Smooth muscle cell (in vitro differentiated cells): Measurements from ENCODE around the gene ITGA3. TPM values are rescaled to one million over a fixed set of nuclear protein-coding genes. Genes with fewer than 3 reads are reported as not detected.

Source experiments
- DNase-seq: peaks from one replicate; lab custom pipeline; 2025; ENCODE audit not compliant: unreplicated experiment; lab: John Stamatoyannopoulos, UW
- H2AFZ ChIP-seq: fragments of 200-600 bp; sonication (generic); 2 replicates; pipeline ENCODE4 v1.6.0; 2016; ENCODE audit warnings: antibody characterized with exemption, low read depth, mild to moderate bottlenecking
- H3F3A ChIP-seq: fragments of 200-600 bp; sonication (generic); 2 replicates; pipeline ENCODE4 v1.6.0; 2017; ENCODE audit warnings: antibody characterized with exemption, low read depth
- H3K27ac ChIP-seq: fragments of 200-600 bp; sonication (generic); 2 replicates; pipeline ENCODE4 v1.5.1; 2016; ENCODE audit warnings: low read depth, mild to moderate bottlenecking
- H3K27me3 ChIP-seq: fragments of 200-600 bp; sonication (generic); 2 replicates; pipeline ENCODE4 v1.6.1; 2016; ENCODE audit warnings: low read depth, mild to moderate bottlenecking
- H3K36me3 ChIP-seq: fragments of 200-600 bp; sonication (generic); 2 replicates; pipeline ENCODE4 v1.5.1; 2016; ENCODE audit warnings: low read depth
- H3K4me1 ChIP-seq: fragments of 200-600 bp; sonication (generic); 2 replicates; pipeline ENCODE4 v1.5.1; 2016; ENCODE audit warnings: low read depth
- H3K4me2 ChIP-seq: fragments of 200-600 bp; sonication (generic); 2 replicates; pipeline ENCODE4 v1.6.0; 2016; ENCODE audit warnings: mild to moderate bottlenecking
- H3K4me3 ChIP-seq: fragments of 200-600 bp; sonication (generic); 2 replicates; pipeline ENCODE4 v1.5.1; 2016; ENCODE audit warnings: mild to moderate bottlenecking
- H3K79me2 ChIP-seq: fragments of 200-600 bp; sonication (generic); 2 replicates; pipeline ENCODE4 v1.6.0; 2016; ENCODE audit warnings: low read depth, mild to moderate bottlenecking
- H3K9ac ChIP-seq: fragments of 200-600 bp; sonication (generic); 2 replicates; pipeline ENCODE4 v1.6.0; 2016; ENCODE audit warnings: low read depth
- H3K9me3 ChIP-seq: fragments of 200-600 bp; sonication (generic); replicated peaks from 2 replicates; pipeline ENCODE4 v1.5.1; 2016; ENCODE audit warnings: low read depth
- H4K20me1 ChIP-seq: fragments of 200-600 bp; sonication (generic); 2 replicates; pipeline ENCODE4 v1.6.0; 2016; ENCODE audit warnings: low read depth
- CTCF ChIP-seq: fragments of 200-600 bp; sonication (generic); IDR thresholded peaks from 2 replicates; pipeline ENCODE4 v1.5.1; 2017; ENCODE audit warnings: borderline replicate concordance, mild to moderate bottlenecking, antibody characterized with exemption; ENCODE audit not compliant: insufficient read depth, poor library complexity, severe bottlenecking
- WGBS: methylation state at CpG from one replicate; pipeline ENCODE4 v1.1.7; 2016; ENCODE audit warnings: low lambda C conversion rate; 5-methylcytosine and 5-hydroxymethylcytosine counted together
- polyA plus RNA-seq: library from polyadenylated mRNA; unstranded; fragments of >200 nt; fragmentation: Nextera tagmentation; extraction: Ambion mirVana; gene quantifications from 2 replicates; pipeline ENCODE4 v1.2.1, GENCODE V29; 2016
- total RNA-seq: library from RNA; depleted of rRNA; stranded (reverse); fragments of >200 nt; gene quantifications from 2 replicates; pipeline ENCODE4 v1.2.3, GENCODE V29; 2014

Gene ITGA3
- total and polyA plus RNA-seq, 2 experiments from 2014 or later = 30.0 to 44.7 TPM

GRCh38 chr17:50046667-50047066 lies 9.2 kb upstream of the ITGA3 start:
- H3K27me3 ChIP-seq = no peaks in the 10 kb centered on the region
- H3K4me3 ChIP-seq = no peak overlapping the region
- no peaks in the 10 kb centered on the region for H3F3A ChIP-seq
- no peaks in the 10 kb centered on the region for H3K9me3 ChIP-seq
- no peaks in the 10 kb centered on the region for H4K20me1 ChIP-seq
- H3K36me3 ChIP-seq = no peaks in the 10 kb centered on the region
- no peak overlapping the region for H3K27ac ChIP-seq
- no peak overlapping the region for H2AFZ ChIP-seq
- 91% methylated on average over 6 of the region's 6 CpGs for WGBS
- peaks cover 12% of the 10 kb centered on the region for H3K4me1 ChIP-seq
- no peak for DNase-seq
- H3K79me2 ChIP-seq = no peaks in the 10 kb centered on the region
- no peak for TF ChIP-seq CTCF
- no peak overlapping the region for H3K4me2 ChIP-seq
- no peak overlapping the region for H3K9ac ChIP-seq

GRCh38 chr17:50047083-50047482 lies 8.8 kb upstream of the ITGA3 start:
- Histone ChIP-seq H3K27ac (peak overlapping the region; percentile 65), H3K36me3 (no peaks in the 10 kb centered on the region), H3K9ac (no peak overlapping the region), H3K4me3 (no peak overlapping the region), H2AFZ (peak overlapping the region; percentile 5), H3K79me2 (no peaks in the 10 kb centered on the region), H4K20me1 (no peaks in the 10 kb centered on the region), H3F3A (no peaks in the 10 kb centered on the region), H3K4me1 (peaks cover 12% of the 10 kb centered on the region), H3K9me3 (no peaks in the 10 kb centered on the region), H3K27me3 (no peaks in the 10 kb centered on the region), H3K4me2 (peak overlapping the region; percentile 69)
- no peak for DNase-seq
- 97% methylated on average over 6 of the region's 6 CpGs for WGBS
- TF ChIP-seq CTCF = no peak

- H3F3A ChIP-seq = no peaks in the 10 kb centered on the region
- H3K27ac ChIP-seq = peak overlapping the region; percentile 65
Measured at GRCh38 chr17:50047488-50048126, 8.3 kb upstream of the ITGA3 start.

More at GRCh38 chr17:50047488-50048126, 8.3 kb upstream of the ITGA3 start:
- no peak for DNase-seq
- H3K9ac ChIP-seq = no peak overlapping the region
- no peaks in the 10 kb centered on the region for H3K27me3 ChIP-seq
- TF ChIP-seq CTCF = no peak
- H3K9me3 ChIP-seq = no peaks in the 10 kb centered on the region
- H3K79me2 ChIP-seq = no peaks in the 10 kb centered on the region
- H3K36me3 ChIP-seq = no peaks in the 10 kb centered on the region
- 53% methylated on average over 9 of the region's 9 CpGs for WGBS
- peak overlapping the region; percentile 69 for H3K4me2 ChIP-seq
- no peak overlapping the region for H3K4me3 ChIP-seq
- H4K20me1 ChIP-seq = no peaks in the 10 kb centered on the region
- H2AFZ ChIP-seq = peak overlapping the region; percentile 5
- H3K4me1 ChIP-seq = peaks cover 13% of the 10 kb centered on the region
